HG03064 (cell line): Measurements from ENCODE around the gene CHODL.

Experiments used
- ATAC-seq: cut with Tn5 transposase; IDR thresholded peaks from one replicate; pipeline ENCODE4 v1.9.1; 2021; ENCODE audit warnings: low read depth; ENCODE audit not compliant: unreplicated experiment

CHODL gene

GRCh38 chr21:18285379-18285778 lies 40.7 kb downstream of the CHODL start:
- ATAC-seq = no peak

- no peak for ATAC-seq
Measured at GRCh38 chr21:18289876-18290275, 45.2 kb downstream of the CHODL start.

- no peak for ATAC-seq
Measured at GRCh38 chr21:18294100-18294499, 49.5 kb downstream of the CHODL start.

- ATAC-seq = no peak
Measured at GRCh38 chr21:18298228-18298627, 53.6 kb downstream of the CHODL start.
